Measurements from ENCODE around the gene GOLGA6A. TPM values are rescaled to one million over a fixed set of nuclear protein-coding genes. Genes with fewer than 3 reads are reported as not detected.

Gene GOLGA6A
- total RNA-seq, 2 donors from 2014 or later = not detected

DNA sequence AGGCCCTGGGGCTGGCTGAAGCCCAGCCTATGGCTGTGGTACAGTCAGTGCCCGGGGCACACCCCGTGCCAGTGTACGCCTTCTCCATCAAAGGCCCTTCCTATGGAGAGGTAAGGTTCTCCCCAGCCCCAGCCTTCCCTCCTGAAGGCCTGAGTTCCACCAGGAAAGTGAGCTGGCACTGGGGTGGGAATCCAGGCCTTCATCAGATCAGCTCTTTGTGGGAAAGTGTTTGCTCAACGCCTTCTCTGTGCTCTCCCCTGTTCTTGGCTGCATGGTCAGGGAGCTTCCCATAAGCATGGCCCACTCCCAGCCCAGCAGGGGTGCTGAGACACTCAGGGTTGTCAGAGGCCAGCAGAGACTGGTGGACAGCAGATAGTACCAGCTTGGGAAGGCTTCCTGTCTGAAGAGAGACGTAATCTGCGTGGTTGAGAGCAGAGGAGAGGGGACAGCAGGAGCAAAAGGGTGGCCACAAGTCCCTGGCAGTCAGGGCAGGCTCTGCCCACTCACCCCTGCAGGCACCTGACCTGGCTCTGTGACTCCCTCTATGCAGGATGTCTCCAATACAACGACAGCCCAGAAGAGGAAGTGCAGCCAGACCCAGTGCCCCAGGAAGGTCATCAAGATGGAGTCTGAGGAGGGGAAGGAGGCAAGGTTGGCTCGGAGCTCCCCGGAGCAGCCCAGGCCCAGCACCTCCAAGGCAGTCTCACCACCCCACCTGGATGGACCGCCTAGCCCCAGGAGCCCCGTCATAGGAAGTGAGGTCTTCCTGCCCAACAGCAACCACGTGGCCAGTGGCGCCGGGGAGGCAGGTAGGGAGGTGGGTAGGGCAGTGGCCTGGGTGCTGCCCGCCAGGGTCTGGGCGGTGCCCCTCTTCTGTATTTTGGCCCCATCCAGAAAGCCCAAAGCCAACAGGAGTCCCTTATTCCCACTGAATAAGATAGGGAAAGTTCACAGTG is 49.5 kb downstream of the GOLGA6A start:
- H3K4me3 ChIP-seq = no peak overlapping the region
- H3K4me1 ChIP-seq = peaks cover 0 to 22% of the 10 kb centered on the region in 2 donors
- H3K27me3 ChIP-seq = no peaks in the 10 kb centered on the region
- DNase-seq (ENCODE audit: low spot score) = no peak
- no peak overlapping the region for H3K27ac ChIP-seq
- TF ChIP-seq, protein P1, sequence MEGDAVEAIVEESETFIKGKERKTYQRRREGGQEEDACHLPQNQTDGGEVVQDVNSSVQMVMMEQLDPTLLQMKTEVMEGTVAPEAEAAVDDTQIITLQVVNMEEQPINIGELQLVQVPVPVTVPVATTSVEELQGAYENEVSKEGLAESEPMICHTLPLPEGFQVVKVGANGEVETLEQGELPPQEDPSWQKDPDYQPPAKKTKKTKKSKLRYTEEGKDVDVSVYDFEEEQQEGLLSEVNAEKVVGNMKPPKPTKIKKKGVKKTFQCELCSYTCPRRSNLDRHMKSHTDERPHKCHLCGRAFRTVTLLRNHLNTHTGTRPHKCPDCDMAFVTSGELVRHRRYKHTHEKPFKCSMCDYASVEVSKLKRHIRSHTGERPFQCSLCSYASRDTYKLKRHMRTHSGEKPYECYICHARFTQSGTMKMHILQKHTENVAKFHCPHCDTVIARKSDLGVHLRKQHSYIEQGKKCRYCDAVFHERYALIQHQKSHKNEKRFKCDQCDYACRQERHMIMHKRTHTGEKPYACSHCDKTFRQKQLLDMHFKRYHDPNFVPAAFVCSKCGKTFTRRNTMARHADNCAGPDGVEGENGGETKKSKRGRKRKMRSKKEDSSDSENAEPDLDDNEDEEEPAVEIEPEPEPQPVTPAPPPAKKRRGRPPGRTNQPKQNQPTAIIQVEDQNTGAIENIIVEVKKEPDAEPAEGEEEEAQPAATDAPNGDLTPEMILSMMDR (IDR thresholded peaks at IDR 0.05) = no peak
- H3K9me3 ChIP-seq = no peaks in the 10 kb centered on the region
- H3K36me3 ChIP-seq = peaks cover 69% of the 10 kb centered on the region

DNA sequence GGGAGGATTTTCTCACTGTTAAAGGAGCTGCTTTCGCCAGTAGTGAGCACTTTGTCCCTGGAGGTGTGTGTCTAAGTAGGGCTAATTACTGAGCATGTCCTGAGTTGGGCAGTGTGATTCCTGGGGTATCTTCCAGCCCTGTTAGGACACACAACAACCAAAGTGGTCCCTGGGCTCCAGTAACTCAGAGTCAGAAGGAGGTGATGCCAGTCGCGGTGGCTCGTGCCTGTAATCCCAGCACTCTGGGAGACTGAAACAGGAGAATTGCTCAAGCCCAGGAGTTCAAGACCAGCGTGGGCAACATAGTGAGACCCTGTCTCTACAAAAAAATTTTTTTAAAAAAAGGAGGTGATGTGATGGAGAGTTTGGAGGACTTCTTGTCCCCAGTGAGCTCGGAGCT is 50.3 kb downstream of the GOLGA6A start:
- TF ChIP-seq, protein P1 (IDR thresholded peaks at IDR 0.05) = no peak
- Histone ChIP-seq H3K36me3 (peaks cover 74% of the 10 kb centered on the region), H3K9me3 (no peaks in the 10 kb centered on the region), H3K27ac (no peak overlapping the region), H3K27me3 (no peaks in the 10 kb centered on the region), H3K4me1 (peaks cover 0 to 25% of the 10 kb centered on the region in 2 donors), H3K4me3 (no peak overlapping the region)
- DNase-seq (ENCODE audit: low spot score) = no peak

DNA sequence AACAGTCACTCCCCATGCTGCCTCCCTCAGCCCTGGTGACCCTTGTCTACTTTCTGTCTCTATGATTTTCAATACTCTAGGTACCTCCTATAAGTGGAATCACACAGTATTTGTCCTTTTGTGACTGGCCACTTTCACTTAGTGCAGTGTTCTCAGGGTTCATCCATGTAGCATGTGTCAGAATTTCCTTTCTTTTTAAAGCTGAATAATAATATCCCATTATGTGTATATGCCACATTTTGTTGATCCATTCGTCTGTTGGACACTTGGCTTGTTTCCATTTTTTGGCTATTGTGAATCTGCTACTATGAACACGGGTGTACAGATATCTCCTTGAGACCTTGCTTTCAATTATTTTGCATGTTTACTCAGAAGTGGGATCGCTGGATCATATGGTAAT is 53.7 kb downstream of the GOLGA6A start:
- Histone ChIP-seq H3K4me3 (no peak overlapping the region), H3K9me3 (no peaks in the 10 kb centered on the region), H3K27me3 (no peaks in the 10 kb centered on the region), H3K4me1 (peaks cover 0 to 35% of the 10 kb centered on the region in 2 donors), H3K27ac (no peak overlapping the region), H3K36me3 (peaks cover 74% of the 10 kb centered on the region)
- no peak for DNase-seq (ENCODE audit: low spot score)
- TF ChIP-seq, protein P1 (IDR thresholded peaks at IDR 0.05) = no peak

DNA sequence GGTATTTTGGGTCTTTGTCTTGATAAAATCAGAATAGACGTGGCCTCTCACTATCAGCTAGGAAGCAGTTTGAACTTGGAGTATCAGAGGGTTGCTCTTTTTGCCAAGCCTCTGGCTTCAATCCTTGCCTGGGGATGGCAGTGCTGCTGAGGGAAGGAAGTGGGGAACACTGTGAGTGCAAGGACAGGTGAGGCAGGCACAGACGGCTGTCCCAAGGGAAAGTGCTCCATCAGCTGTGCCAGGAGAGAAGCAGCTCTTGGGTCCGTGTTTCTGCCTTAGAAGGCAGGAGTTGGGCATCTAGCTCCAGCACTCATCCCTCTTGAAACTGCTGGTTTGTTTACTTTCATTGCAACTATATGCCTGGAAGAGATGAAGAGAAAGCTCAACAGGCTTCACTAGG is 54.7 kb downstream of the GOLGA6A start:
- Histone ChIP-seq H3K4me1 (peaks cover 0 to 27% of the 10 kb centered on the region in 2 donors), H3K36me3 (peaks cover 75% of the 10 kb centered on the region), H3K27ac (no peak overlapping the region), H3K4me3 (no peak overlapping the region), H3K27me3 (no peaks in the 10 kb centered on the region), H3K9me3 (no peaks in the 10 kb centered on the region)
- TF ChIP-seq, protein P1 (IDR thresholded peaks at IDR 0.05) = no peak
- no peak for DNase-seq (ENCODE audit: low spot score)

DNA sequence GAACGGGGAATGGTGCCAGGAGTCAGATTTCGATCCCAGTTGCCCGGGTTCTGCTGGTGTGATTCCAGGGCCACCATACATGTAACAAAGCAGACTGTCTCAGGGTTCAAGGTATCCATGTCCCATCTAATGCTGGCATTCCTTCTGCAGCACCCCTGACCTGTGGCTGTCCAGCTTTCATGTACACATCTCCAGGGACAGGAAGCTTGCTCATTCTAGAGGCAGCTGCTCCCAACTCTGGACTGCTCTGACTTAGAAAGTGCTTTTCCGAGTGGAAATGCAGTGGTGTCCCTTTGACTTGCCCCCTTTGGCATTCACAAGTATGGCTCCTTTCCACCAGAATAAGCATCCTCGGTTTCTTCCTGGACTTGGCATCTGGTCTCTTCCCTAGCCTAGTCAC is 56.9 kb downstream of the GOLGA6A start:
- Histone ChIP-seq H3K4me3 (no peak overlapping the region), H3K4me1 (peaks cover 0 to 22% of the 10 kb centered on the region in 2 donors), H3K9me3 (no peaks in the 10 kb centered on the region), H3K36me3 (peaks cover 67% of the 10 kb centered on the region), H3K27ac (no peak overlapping the region), H3K27me3 (no peaks in the 10 kb centered on the region)
- DNase-seq (ENCODE audit: low spot score) = no peak
- TF ChIP-seq, protein P1 (IDR thresholded peaks at IDR 0.05) = no peak
